ENCODE data around the gene ALPK1.
"Not testable (repeated sequence)": the region's sequence is repeated elsewhere in the genome, so short reads cannot be mapped to it uniquely, and the experiment has no call there.

Gene ALPK1

DNA sequence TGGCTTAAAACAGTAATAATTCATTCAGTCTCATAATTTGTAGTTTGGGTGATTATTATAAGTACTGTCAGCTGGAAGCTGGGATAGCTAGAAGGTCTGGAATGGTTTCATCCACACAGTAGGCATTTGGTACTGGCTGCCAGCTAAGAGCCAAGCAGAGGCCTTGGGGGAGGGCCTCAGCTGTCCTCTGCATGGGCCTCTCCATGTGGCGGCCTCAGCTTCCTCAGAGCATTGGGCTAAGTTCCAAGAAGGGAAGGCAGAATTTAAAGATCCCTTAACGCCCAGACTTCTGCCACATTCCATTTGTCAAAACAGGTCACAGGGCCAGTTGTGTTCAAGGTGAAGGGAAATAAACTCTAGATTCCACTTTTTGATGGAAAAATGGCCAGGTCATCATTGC is 125.5 kb downstream of the ALPK1 start:
- Histone ChIP-seq H3K4me1 (ENCODE audit: control insufficient read depth, insufficient read depth, low read length, poor library complexity, severe bottlenecking) (peaks cover 9% of the 10 kb centered on the region), H3K27ac (ENCODE audit: low read depth, low read length, severe bottlenecking) (no peak overlapping the region), H3K36me3 (ENCODE audit: control insufficient read depth, insufficient read depth, low read length) (no peaks in the 10 kb centered on the region), H3K4me3 (ENCODE audit: extremely low read depth, insufficient read depth, low read length, poor library complexity, severe bottlenecking) (no peak overlapping the region), H3K9me3 (ENCODE audit: control insufficient read depth, low read length) (no peaks in the 10 kb centered on the region)
- 100% methylated on average over 1 of the region's 2 CpGs; no CpG with 5 or more reads in 1 of the 2 experiments for WGBS, 2 experiments (ENCODE audit: insufficient coverage in 2 of 2)

DNA sequence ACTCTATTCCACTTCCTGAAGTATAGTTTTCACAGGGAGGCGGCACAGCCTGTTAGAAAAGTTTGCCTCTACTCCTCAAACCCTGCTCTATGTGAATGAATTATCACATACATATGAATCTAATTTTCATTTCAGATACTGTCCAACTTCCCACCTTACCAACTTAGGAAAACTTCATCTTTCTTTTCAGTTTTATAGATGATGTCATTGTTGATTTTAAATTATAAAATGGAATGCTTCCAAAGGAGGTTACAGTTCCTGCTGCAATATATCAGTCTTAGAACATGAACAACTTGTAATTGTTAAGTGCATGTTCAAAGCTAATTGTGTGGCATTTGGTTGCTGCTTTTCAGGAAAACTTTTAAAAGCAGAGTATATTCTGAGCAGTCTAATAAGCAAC is 126.4 kb downstream of the ALPK1 start:
- WGBS, 2 experiments (ENCODE audit: insufficient coverage in 2 of 2), result 100% methylated on average over 1 of the region's 1 CpG; no CpG with 5 or more reads in 1 of the 2 experiments
- H3K36me3 ChIP-seq (ENCODE audit: control insufficient read depth, insufficient read depth, low read length), result no peaks in the 10 kb centered on the region
- no peak overlapping the region for H3K27ac ChIP-seq (ENCODE audit: low read depth, low read length, severe bottlenecking)
- no peaks in the 10 kb centered on the region for H3K9me3 ChIP-seq (ENCODE audit: control insufficient read depth, low read length)
- H3K4me1 ChIP-seq (ENCODE audit: control insufficient read depth, insufficient read depth, low read length, poor library complexity, severe bottlenecking), result peaks cover 9% of the 10 kb centered on the region
- H3K4me3 ChIP-seq (ENCODE audit: extremely low read depth, insufficient read depth, low read length, poor library complexity, severe bottlenecking), result no peak overlapping the region

DNA sequence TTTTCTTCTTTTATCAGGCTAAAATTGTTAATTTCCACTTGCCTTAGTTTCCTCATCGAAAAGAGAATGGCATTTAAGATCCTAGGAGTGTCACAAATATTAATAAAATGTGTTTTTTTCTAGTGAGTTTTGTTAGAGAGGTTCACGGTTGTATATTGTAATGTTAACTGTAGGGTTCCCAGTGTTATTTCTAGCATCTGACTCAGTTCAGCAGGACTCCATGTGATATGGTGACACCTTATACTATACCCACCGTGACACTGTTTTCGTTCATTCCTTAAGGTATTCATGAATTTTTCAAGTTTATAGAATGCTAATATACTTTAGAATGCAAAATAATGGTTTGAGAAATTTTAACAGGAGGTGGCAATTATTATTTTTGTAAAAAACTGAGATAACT is 128.7 kb downstream of the ALPK1 start:
- WGBS, 2 experiments (ENCODE audit: insufficient coverage in 2 of 2), result no CpG with 5 or more reads among the region's 4 CpGs
- Histone ChIP-seq H3K36me3 (ENCODE audit: control insufficient read depth, insufficient read depth, low read length) (no peaks in the 10 kb centered on the region), H3K27ac (ENCODE audit: low read depth, low read length, severe bottlenecking) (no peak overlapping the region), H3K9me3 (ENCODE audit: control insufficient read depth, low read length) (no peaks in the 10 kb centered on the region), H3K4me1 (ENCODE audit: control insufficient read depth, insufficient read depth, low read length, poor library complexity, severe bottlenecking) (peaks cover 9% of the 10 kb centered on the region), H3K4me3 (ENCODE audit: extremely low read depth, insufficient read depth, low read length, poor library complexity, severe bottlenecking) (no peak overlapping the region)

GRCh38 chr4:112426416-112426815 is 129.2 kb downstream of the ALPK1 start:
- Histone ChIP-seq H3K4me1 (ENCODE audit: control insufficient read depth, insufficient read depth, low read length, poor library complexity, severe bottlenecking) (peaks cover 9% of the 10 kb centered on the region), H3K9me3 (ENCODE audit: control insufficient read depth, low read length) (no peaks in the 10 kb centered on the region), H3K27ac (ENCODE audit: low read depth, low read length, severe bottlenecking) (no peak overlapping the region), H3K36me3 (ENCODE audit: control insufficient read depth, insufficient read depth, low read length) (no peaks in the 10 kb centered on the region), H3K4me3 (ENCODE audit: extremely low read depth, insufficient read depth, low read length, poor library complexity, severe bottlenecking) (no peak overlapping the region)
- 100% methylated on average over 1 of the region's 3 CpGs; no CpG with 5 or more reads in 1 of the 2 experiments for WGBS, 2 experiments (ENCODE audit: insufficient coverage in 2 of 2)

- Histone ChIP-seq H3K4me3 (ENCODE audit: extremely low read depth, insufficient read depth, low read length, poor library complexity, severe bottlenecking) (no peak overlapping the region), H3K36me3 (ENCODE audit: control insufficient read depth, insufficient read depth, low read length) (no peaks in the 10 kb centered on the region), H3K9me3 (ENCODE audit: control insufficient read depth, low read length) (no peaks in the 10 kb centered on the region), H3K4me1 (ENCODE audit: control insufficient read depth, insufficient read depth, low read length, poor library complexity, severe bottlenecking) (no peaks in the 10 kb centered on the region), H3K27ac (ENCODE audit: low read depth, low read length, severe bottlenecking) (no peak overlapping the region)
- WGBS, 2 experiments (ENCODE audit: insufficient coverage in 2 of 2), result 79 to 81% methylated on average over 4 of the region's 4 CpGs
These were observed 134.0 kb downstream of the ALPK1 start for GRCh38 chr4:112431158-112431557.

DNA sequence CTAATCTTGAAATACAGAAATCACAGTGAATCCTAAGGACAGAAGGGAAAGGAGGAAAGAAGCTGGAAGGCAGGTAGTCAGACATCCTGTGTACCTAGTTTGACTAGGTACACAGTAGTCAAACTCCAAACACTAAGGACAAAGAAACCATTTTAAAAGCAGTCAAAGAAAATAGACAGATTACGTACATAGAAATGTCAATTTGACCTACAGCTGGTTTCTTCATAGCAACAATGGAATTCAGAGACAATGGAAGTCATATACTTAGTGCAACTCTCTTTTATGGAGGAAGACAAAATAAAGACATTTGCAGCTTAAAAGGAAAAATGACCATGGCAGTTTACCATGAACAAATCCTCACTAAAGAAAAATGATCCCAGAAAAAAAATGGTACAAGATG is 139.8 kb downstream of the ALPK1 start:
- H3K36me3 ChIP-seq (ENCODE audit: control insufficient read depth, insufficient read depth, low read length), result no peaks in the 10 kb centered on the region
- no CpG with 5 or more reads among the region's 1 CpG for WGBS, 2 experiments (ENCODE audit: insufficient coverage in 2 of 2)
- H3K9me3 ChIP-seq (ENCODE audit: control insufficient read depth, low read length), result no peaks in the 10 kb centered on the region
- H3K4me1 ChIP-seq (ENCODE audit: control insufficient read depth, insufficient read depth, low read length, poor library complexity, severe bottlenecking), result no peaks in the 10 kb centered on the region
- H3K4me3 ChIP-seq (ENCODE audit: extremely low read depth, insufficient read depth, low read length, poor library complexity, severe bottlenecking), result no peak overlapping the region
- H3K27ac ChIP-seq (ENCODE audit: low read depth, low read length, severe bottlenecking), result no peak overlapping the region

GRCh38 chr4:112442226-112442625 is 145.1 kb downstream of the ALPK1 start:
- H3K4me1 ChIP-seq (ENCODE audit: control insufficient read depth, insufficient read depth, low read length, poor library complexity, severe bottlenecking); H3K36me3 ChIP-seq (ENCODE audit: control insufficient read depth, insufficient read depth, low read length); H3K4me3 ChIP-seq (ENCODE audit: extremely low read depth, insufficient read depth, low read length, poor library complexity, severe bottlenecking); H3K27ac ChIP-seq (ENCODE audit: low read depth, low read length, severe bottlenecking); H3K9me3 ChIP-seq (ENCODE audit: control insufficient read depth, low read length): not testable (repeated sequence)
- WGBS, 2 experiments (ENCODE audit: insufficient coverage in 2 of 2), result 100% methylated on average over 1 of the region's 2 CpGs; no CpG with 5 or more reads in 1 of the 2 experiments

- H3K4me3 ChIP-seq (ENCODE audit: extremely low read depth, insufficient read depth, low read length, poor library complexity, severe bottlenecking), result no peak overlapping the region
- peaks cover 4% of the 10 kb centered on the region for H3K9me3 ChIP-seq (ENCODE audit: control insufficient read depth, low read length)
- H3K27ac ChIP-seq (ENCODE audit: low read depth, low read length, severe bottlenecking), result no peak overlapping the region
- WGBS, 2 experiments (ENCODE audit: insufficient coverage in 2 of 2), result 83% methylated on average over 4 of the region's 8 CpGs; no CpG with 5 or more reads in 1 of the 2 experiments
- no peaks in the 10 kb centered on the region for H3K4me1 ChIP-seq (ENCODE audit: control insufficient read depth, insufficient read depth, low read length, poor library complexity, severe bottlenecking)
- no peaks in the 10 kb centered on the region for H3K36me3 ChIP-seq (ENCODE audit: control insufficient read depth, insufficient read depth, low read length)
These were observed 151.3 kb downstream of the ALPK1 start for GRCh38 chr4:112448306-112449132.

GRCh38 chr4:112449708-112450107 is 152.5 kb downstream of the ALPK1 start:
- Histone ChIP-seq H3K27ac (ENCODE audit: low read depth, low read length, severe bottlenecking) (no peak overlapping the region), H3K4me1 (ENCODE audit: control insufficient read depth, insufficient read depth, low read length, poor library complexity, severe bottlenecking) (no peaks in the 10 kb centered on the region), H3K36me3 (ENCODE audit: control insufficient read depth, insufficient read depth, low read length) (no peaks in the 10 kb centered on the region), H3K9me3 (ENCODE audit: control insufficient read depth, low read length) (peaks cover 4% of the 10 kb centered on the region), H3K4me3 (ENCODE audit: extremely low read depth, insufficient read depth, low read length, poor library complexity, severe bottlenecking) (no peak overlapping the region)
- 88 to 100% methylated on average over 1 to 2 of the region's 3 CpGs for WGBS, 2 experiments (ENCODE audit: insufficient coverage in 2 of 2)

DNA sequence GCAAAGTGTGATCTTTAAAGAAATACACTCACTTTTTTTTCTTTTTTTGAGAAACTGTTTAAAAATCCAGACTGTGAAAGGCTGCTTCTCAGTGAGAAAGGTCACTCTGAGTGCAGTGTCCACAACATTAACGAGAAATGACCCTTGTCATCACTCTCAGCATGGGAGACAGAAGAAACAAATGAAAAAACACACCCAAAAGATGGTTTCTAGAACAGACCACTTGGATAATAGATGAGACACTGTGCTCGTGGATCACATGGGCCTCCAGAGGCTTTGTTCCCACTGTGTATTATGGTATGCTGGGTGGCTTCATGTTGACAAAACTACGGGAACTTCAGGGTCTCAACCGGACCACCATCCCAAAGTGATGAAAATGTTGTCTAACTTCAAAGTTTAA is 153.9 kb downstream of the ALPK1 start:
- WGBS, 2 experiments (ENCODE audit: insufficient coverage in 2 of 2), result 33 to 79% methylated on average over 1 to 2 of the region's 4 CpGs
- H3K4me1 ChIP-seq (ENCODE audit: control insufficient read depth, insufficient read depth, low read length, poor library complexity, severe bottlenecking), result no peaks in the 10 kb centered on the region

GRCh38 chr4:112451831-112452230 is 154.7 kb downstream of the ALPK1 start:
- Histone ChIP-seq H3K36me3 (ENCODE audit: control insufficient read depth, insufficient read depth, low read length) (no peaks in the 10 kb centered on the region), H3K4me3 (ENCODE audit: extremely low read depth, insufficient read depth, low read length, poor library complexity, severe bottlenecking) (no peak overlapping the region), H3K4me1 (ENCODE audit: control insufficient read depth, insufficient read depth, low read length, poor library complexity, severe bottlenecking) (no peaks in the 10 kb centered on the region), H3K27ac (ENCODE audit: low read depth, low read length, severe bottlenecking) (no peak overlapping the region), H3K9me3 (ENCODE audit: control insufficient read depth, low read length) (no peaks in the 10 kb centered on the region)
- 60 to 71% methylated on average over 1 to 2 of the region's 4 CpGs for WGBS, 2 experiments (ENCODE audit: insufficient coverage in 2 of 2)

More for the DNA sequence above, 153.9 kb downstream of the ALPK1 start:
- H3K9me3 ChIP-seq (ENCODE audit: control insufficient read depth, low read length), result no peaks in the 10 kb centered on the region
- no peak overlapping the region for H3K4me3 ChIP-seq (ENCODE audit: extremely low read depth, insufficient read depth, low read length, poor library complexity, severe bottlenecking)
- no peak overlapping the region for H3K27ac ChIP-seq (ENCODE audit: low read depth, low read length, severe bottlenecking)
- H3K36me3 ChIP-seq (ENCODE audit: control insufficient read depth, insufficient read depth, low read length), result no peaks in the 10 kb centered on the region
